HG03378 (cell line): Measurements from ENCODE around the gene COL6A3.
"Not testable (repeated sequence)": the region's sequence is repeated elsewhere in the genome, so short reads cannot be mapped to it uniquely, and the experiment has no call there.

Experiments
- ATAC-seq: cut with Tn5 transposase; IDR thresholded peaks from one replicate; pipeline ENCODE4 v1.9.1; 2021; ENCODE audit warnings: mild to moderate bottlenecking, moderate library complexity; ENCODE audit not compliant: unreplicated experiment

COL6A3 gene

DNA sequence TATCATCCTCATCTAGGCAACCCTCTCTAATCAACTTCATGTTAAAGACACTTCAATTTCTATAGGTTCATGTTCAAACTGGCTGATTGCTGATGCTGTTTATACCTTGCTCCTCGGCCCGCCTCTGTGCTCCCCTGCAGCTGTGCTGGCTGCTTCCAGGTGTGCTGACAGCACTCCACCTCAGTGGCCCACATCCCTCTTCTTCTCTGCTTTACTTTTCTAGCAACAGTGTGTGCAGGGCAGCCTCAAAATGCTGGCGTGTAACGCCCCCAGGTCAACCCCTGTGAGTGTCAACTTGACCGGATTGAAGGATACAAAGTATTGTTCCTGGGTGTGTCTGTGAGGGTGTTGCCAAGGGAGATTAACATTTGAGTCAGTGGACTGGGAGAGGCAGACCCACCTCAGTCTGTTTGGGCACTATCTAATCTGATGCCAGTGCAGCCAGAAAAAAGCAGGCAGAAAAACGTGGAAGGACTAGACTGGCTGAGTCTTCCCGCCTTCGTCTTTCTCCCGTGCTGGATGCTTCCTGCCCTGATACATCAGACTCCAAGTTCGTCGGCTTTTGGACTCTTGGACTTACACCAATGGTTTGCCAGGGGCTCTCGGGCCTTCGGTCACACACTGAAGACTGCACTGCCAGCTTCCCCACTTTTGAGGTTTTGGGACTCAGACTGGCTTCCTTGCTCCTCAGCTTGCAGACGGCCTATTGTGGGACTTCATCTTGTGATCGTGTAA is 94.7 kb downstream of the COL6A3 start:
- ATAC-seq, result no peak

DNA sequence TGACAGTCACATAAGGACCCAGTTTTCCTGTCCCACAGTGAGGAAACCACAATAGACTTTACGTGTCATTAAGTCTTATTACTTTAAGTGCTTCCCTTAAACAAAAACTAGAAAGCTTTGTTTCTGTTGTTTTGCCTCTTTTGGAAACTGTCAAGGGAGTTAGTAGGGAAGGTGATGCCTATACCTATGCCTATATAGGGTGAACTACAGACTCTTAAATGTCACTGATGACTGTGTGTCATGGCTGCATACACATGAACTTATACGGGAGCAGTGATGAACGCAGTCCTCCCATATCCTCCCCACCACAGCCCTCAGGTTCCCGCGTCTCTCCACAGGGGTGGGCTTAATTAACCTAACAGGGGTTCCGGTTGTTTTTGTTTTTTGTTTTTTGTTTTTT is 97.6 kb downstream of the COL6A3 start:
- ATAC-seq, result no peak

GRCh38 chr2:237315829-237316225 is 98.1 kb downstream of the COL6A3 start:
- no peak for ATAC-seq

GRCh38 chr2:237315170-237315828 is 98.7 kb downstream of the COL6A3 start:
- no peak for ATAC-seq

- no peak for ATAC-seq
These were observed 99.3 kb downstream of the COL6A3 start for GRCh38 chr2:237314681-237315080.

DNA sequence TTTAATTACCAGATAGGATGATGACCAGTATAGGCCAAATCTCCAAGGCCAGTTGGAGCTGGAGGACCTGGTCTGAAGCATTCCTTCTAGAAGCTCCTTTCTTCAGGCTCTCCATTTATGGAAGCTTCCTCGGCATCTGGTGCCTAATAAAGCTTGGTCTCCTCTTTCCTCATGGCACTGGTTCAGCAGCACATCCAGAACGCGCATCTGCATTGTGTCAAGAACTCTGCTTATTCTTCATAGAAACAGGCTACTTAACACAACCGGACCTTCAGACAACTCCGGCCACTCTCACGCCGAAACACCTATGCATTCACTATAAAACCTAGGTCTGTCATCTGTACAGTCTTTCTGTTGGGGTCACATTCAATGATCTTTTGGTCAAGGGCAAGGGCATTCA is 99.8 kb downstream of the COL6A3 start:
- ATAC-seq, result no peak

DNA sequence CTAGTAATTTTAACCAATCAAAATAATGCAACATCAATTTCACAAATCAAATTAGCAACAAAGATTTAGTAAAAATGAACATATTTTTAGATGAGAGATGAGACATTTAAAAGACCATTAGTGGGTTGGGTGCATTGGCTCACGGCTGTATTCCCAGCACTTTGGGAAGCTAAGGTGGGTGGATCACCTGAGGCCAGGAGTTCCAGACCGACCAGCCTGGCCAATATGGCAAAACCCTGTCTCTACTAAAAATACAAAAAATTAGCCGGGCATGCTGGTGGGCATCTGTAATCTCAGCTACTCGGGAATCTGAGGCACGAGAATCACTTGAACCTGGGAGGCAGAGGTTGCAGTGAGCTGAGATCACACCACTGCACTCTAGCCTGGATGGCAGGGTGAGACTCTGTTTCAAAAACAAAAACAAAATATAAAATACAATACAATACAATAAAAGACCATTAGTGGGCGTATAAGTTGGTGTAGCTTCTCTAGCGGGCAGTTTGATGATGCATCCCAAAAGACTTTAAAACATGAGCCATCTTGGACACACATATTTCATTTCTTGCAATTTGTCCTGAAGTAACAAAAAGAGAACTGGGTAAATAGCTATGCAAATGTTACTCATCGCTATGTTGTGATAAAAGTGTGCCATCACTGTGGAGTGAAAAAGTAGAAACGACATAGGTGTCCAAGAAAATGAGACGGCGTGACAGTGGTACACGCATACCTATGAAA is 101.8 kb downstream of the COL6A3 start:
- ATAC-seq, result no peak

GRCh38 chr2:237310515-237311114 is 103.3 kb downstream of the COL6A3 start:
- no peak for ATAC-seq

DNA sequence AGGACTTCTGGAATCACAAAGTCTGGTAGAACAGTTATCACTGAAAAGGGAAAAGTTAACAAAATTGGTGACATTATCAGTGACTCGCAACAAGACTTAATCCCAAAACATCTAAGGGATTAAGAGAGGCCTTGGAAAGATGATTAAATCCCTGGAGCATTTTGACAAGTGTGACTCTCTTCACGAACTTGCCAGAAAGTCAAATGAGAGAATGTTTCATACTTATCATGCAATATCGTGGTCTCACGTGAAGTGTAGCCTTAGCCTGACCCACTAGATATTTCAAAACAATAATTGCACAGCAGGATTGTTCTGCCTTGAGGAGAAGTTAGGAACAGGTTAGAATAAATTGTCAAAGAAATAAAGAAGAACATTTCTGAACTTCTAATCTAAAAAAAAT is 104.5 kb downstream of the COL6A3 start:
- no peak for ATAC-seq

DNA sequence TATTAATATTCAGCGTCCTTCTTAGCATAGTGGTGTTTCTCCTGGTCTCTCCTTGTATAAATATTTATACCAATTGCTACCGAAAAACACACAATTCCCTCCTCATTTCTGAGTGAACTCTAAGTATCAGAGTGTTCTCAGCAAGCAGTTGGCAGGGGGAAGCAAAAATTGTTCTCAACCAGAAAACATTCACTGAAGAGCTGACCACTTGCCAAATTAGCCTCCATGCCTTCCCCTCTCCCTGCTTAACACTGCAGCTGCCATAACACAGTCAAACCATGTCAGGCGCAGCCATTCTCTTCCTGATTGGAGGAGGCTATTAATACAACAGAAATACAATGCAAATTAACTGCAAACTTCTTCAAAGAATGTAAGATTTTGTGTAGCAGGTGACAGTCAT is 105.0 kb downstream of the COL6A3 start:
- no peak for ATAC-seq

DNA sequence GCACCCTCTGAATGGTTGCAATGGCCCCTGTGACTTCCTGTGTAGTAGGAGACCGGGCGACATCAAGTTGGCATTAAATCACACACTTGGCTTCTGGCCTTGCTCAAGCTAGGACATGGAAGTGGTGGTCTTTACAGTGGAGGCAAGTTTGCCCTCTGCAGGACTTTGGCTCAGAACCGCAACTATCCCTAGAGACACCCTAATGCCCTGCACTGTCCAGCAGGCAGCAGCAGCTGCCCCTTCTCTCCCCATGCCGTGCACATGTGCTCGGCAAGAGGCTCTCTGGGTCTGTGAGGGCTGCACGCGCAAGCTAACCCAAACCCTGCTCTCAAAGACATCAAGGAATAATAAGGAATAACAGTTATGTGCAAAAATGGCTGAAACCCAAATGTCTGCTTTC is 106.5 kb downstream of the COL6A3 start:
- no peak for ATAC-seq

DNA sequence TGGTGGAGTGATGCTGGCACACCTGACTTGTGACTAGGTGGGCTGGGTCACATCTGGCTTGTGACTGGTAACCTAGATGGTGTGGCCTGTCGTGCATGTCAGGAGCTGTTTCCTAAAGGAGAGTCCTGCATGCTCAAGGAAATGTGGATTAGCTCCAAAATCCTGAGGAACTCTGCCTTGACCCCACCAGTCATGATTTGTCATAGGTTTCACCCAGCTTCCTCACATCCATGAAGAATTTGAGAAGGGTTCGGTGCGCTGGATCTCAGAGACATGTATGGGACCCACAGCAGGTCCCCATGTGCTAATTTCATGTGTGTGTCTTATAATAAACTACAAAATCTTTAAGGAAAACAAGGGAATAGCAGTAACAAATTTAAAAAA is 107.2 kb downstream of the COL6A3 start:
- no peak for ATAC-seq

DNA sequence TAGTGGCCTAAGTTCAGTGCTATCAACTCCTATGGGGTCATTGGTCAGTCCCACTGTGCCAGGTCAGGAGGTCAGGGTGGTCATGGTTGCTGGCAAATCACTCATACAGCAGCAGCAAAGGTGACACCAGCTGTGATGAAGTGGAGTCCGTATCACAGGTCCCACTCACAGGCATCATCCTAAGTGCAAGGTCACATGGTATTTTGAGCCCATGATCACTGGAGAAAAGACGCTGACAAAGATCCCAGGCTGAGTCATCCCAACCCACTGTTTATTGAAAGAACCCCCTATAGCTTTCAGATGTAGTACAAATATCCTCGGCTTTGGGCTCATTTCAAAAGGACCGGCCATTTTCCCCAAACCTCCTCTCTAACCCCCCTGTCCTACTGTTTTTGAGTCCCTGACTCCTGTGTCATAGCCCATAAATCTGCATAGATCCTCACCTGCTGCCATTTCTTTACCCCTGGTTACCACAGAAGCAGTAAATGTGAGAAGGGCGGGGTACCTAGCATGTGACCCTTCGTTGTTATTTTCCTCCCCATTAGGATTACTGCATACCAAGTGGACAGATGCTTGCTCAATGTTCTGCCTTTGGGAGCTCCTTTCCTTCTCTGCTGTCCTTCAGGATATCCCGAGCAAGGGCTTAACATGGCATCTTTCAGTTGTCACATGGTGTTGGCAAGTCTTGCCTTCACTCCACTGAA is 107.7 kb downstream of the COL6A3 start:
- ATAC-seq, result no peak

- ATAC-seq, result no peak
These were observed 108.4 kb downstream of the COL6A3 start for GRCh38 chr2:237305579-237305978.

DNA sequence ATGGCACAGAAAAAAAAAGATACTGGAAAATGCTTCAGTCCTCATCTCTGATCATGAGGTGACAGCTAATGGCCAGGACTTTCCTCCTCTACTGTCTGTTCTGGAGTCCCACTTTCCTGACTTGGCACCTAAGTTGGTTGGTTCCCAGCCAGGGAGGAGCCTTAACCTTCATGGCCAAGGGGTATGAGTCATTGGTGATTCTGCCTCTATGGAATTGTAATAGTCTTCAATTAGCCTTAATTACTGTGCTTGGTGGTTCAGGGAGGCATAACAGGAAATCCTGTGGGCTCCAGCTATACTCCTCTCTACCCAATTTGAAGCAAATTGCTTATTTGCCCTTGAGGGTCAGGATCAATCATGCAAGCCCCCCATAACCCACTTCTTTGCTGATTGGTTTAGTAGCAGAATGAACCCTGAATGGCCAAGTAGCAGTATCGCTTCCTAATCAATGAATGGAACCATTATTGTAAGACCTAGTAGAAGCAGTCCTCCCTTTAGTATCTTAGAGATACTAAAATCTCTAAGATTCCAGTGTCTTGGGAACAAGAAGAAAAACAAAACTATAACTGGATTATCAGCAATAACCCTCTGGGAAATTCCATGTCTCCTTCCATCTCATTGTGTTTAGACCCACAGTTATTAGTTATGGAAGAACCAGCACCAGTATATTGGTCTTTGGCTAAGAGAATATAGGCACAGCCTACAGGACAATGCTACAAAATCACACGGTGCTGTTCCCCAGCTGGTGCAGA is 109.0 kb downstream of the COL6A3 start:
- ATAC-seq, result no peak

DNA sequence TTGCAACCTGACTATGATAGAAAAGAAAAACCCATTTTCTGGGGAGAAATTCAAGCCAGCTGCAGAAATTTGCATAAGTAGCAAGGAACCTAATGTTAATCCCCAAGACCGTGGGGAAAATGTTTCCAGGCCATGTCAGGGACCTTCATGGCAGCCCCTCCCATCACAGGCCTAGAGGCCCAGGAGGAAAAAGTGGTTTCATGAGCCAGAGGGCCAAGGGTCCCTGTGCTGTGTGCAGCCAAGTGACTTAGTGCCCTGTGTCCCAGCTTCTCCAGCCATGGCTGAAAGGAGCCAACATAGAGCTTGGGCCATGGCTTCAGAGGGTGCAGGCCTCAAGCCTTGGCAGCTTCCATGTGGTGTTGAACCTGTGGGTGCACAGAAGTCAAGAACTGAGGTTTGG is 110.7 kb downstream of the COL6A3 start:
- not testable (repeated sequence) for ATAC-seq

DNA sequence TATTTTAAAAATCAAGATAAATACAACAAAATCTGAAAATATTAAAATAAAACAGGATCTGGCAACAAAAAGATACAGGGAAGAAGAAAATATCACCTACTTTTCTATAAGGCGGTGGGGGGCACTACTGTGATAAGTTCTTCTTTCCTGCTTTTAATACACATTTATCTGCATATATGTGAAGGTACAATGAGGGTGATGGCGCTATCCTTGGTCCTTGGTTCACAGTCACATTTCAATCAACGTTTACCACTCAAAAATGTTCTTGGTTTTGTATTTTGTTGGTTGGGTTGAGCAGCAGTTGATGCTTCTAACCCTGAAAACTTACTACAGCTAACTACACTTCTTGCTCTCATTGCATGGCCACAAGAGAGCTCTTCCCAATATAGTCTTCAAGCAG is 112.4 kb downstream of the COL6A3 start:
- ATAC-seq, result no peak

GRCh38 chr2:237300739-237301138 is 113.2 kb downstream of the COL6A3 start:
- no peak for ATAC-seq

DNA sequence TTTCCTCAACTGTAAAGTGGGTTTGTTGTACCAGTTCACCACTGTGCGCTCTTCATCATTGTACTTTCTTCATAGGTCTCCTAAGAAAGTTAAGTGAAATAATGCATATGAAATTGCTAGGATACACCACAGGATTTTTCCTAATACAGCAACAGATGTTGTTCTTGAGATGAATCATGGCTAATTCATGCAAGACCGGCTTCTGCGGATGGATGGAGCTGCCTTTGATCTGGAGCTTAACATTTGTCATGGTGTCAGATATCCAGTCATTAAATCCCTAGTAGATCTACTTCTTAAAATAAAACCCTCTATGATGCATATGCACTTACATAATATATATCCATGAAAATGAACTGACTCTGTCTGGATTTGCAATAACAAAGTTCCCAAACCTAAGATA is 114.1 kb downstream of the COL6A3 start:
- no peak for ATAC-seq
